Stomach smooth muscle (tissue), 2 donors: Measurements from ENCODE around the gene TBC1D23.

Experiments used
- H3K27ac ChIP-seq: one replicate; pipeline ENCODE4 v1.7.0; 2013; ENCODE audit warnings: mild to moderate bottlenecking, low read length, inconsistent platforms
- H3K27me3 ChIP-seq, 2 donors: one replicate each; pipeline ENCODE4 v1.7.0; 2013; ENCODE audit warnings: low read length in 2 of 2; ENCODE audit not compliant: insufficient read depth in 2 of 2, control insufficient read depth in 1 of 2
- H3K36me3 ChIP-seq, 2 donors: one replicate each; pipeline ENCODE4 v1.7.0; 2013; ENCODE audit warnings: low read length in 2 of 2; ENCODE audit not compliant: control insufficient read depth in 2 of 2, insufficient read depth in 2 of 2
- H3K4me1 ChIP-seq: one replicate; pipeline ENCODE4 v1.7.0; 2013; ENCODE audit warnings: low read length; ENCODE audit not compliant: control insufficient read depth, insufficient read depth
- H3K4me3 ChIP-seq, 2 donors: one replicate each; pipeline ENCODE4 v1.7.0; 2013; ENCODE audit warnings: low read length in 2 of 2
- H3K9ac ChIP-seq, 2 donors: one replicate each; pipeline ENCODE4 v1.7.0; 2013; ENCODE audit warnings: low read length in 2 of 2, mild to moderate bottlenecking in 1 of 2
- H3K9me3 ChIP-seq, 2 donors: one replicate each; pipeline ENCODE4 v1.7.0; 2013; ENCODE audit warnings: low read length in 2 of 2; ENCODE audit not compliant: control insufficient read depth in 2 of 2
- donor health status: healthy.
- donor health status: Pancreatic carcinoma.

TBC1D23 gene

DNA sequence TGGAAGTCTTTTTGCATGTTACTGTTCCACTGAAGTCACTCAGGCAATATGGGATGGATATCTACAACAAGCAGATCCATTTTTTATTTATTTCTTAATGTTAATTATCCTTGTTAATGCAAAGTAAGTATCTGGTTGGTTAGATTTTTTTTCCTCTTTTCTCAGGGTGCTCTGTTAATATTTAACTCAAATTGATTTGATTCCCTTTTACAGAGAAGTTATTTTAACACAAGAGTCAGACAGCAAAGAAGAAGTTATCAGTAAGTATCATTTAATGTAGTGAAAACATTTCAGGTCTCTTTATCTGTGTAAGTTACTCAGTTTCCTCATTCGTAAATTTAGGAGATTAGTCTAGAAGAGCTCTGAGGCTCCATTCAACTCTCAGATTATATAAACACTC is 34.3 kb downstream of the TBC1D23 start:
- Histone ChIP-seq H3K27me3 (no peaks in the 10 kb centered on the region), H3K9me3 (no peaks in the 10 kb centered on the region), H3K9ac (no peak overlapping the region), H3K27ac (no peak overlapping the region), H3K36me3 (peaks cover 14 to 26% of the 10 kb centered on the region in 2 donors), H3K4me3 (no peak overlapping the region), H3K4me1 (no peaks in the 10 kb centered on the region)

DNA sequence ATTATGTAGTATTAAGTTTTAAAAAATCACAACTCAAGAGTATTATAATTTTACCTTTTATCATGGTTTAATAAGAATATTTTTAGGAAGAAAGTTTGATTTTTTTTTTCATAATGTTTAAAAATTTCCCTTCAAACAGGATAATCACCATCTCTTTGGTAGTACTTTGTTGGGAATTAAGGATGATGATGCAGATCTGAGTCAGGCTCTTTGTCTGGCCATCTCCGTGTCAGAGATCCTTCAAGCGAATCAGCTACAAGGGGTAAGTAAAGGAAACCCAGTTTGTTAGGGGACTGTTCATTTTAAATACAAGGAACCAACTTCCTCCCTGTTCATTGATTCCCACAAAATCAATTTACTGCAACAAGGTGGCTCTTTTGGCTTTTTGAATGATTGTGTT is 37.0 kb downstream of the TBC1D23 start:
- Histone ChIP-seq H3K36me3 (peaks cover 4 to 20% of the 10 kb centered on the region in 2 donors), H3K9me3 (no peaks in the 10 kb centered on the region)

DNA sequence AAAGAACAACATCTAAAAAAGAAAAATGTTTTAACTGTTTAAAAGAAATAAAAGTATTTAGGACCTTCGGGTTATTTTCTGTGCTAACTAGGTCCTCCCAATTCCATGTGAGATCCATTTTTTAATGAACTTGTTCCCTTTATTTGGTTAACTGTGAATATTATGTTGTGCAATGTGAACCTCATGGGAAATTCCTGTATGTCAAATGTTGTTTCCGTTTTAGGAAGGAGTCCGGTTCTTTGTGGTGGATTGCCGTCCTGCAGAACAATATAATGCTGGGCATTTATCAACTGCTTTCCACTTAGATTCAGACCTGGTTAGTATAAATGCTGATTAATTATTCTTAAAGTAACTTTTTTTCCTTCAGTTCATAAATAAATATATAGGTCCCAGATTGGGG is 38.2 kb downstream of the TBC1D23 start:
- Histone ChIP-seq H3K27me3 (no peaks in the 10 kb centered on the region), H3K27ac (no peak overlapping the region), H3K4me1 (no peaks in the 10 kb centered on the region), H3K9ac (no peak overlapping the region), H3K36me3 (peaks cover 4 to 18% of the 10 kb centered on the region in 2 donors), H3K9me3 (no peaks in the 10 kb centered on the region), H3K4me3 (no peak overlapping the region)

More for the DNA sequence above, 37.0 kb downstream of the TBC1D23 start:
- no peaks in the 10 kb centered on the region for H3K4me1 ChIP-seq
- no peak overlapping the region for H3K27ac ChIP-seq
- H3K4me3 ChIP-seq, result no peak overlapping the region
- no peak overlapping the region for H3K9ac ChIP-seq
- H3K27me3 ChIP-seq, result no peaks in the 10 kb centered on the region

- no peak overlapping the region for H3K9ac ChIP-seq
- H3K4me3 ChIP-seq, result no peak overlapping the region
- H3K27ac ChIP-seq, result no peak overlapping the region
- no peaks in the 10 kb centered on the region for H3K4me1 ChIP-seq
- H3K27me3 ChIP-seq, result no peaks in the 10 kb centered on the region
- no peaks in the 10 kb centered on the region for H3K9me3 ChIP-seq
- H3K36me3 ChIP-seq, result peaks cover 10 to 15% of the 10 kb centered on the region in 2 donors
These were observed 45.9 kb downstream of the TBC1D23 start for GRCh38 chr3:100306695-100307094.

DNA sequence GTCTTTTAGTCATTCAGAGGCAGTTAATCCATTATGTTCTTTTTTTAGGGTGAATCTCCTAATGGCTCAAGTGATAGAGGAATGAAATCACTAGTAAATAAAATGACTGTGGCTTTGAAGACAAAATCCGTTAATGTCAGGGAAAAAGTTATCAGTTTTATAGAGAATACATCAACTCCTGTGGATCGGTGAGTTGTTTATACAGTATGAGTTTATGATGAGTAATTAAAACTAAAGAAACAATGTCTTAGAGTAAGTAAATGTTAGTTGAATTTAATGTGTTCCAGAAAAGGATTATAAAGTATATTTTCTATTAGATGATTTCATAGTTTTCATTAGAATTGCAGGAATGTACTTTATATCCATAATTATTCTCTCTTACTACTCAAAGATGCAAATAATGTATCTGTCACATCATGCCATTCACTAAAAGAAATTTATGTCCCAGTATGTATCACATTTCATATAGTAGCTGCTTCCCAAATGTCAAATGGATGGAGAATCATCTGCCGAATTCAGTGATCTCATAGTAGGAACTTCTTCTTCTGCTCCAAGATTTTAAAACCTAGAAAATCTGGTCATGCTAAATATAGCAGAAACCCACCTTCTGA is 49.7 kb downstream of the TBC1D23 start:
- Histone ChIP-seq H3K4me1 (no peaks in the 10 kb centered on the region), H3K36me3 (peaks cover 10 to 13% of the 10 kb centered on the region in 2 donors), H3K4me3 (no peak overlapping the region), H3K27ac (no peak overlapping the region), H3K9me3 (no peaks in the 10 kb centered on the region), H3K9ac (no peak overlapping the region), H3K27me3 (no peaks in the 10 kb centered on the region)

DNA sequence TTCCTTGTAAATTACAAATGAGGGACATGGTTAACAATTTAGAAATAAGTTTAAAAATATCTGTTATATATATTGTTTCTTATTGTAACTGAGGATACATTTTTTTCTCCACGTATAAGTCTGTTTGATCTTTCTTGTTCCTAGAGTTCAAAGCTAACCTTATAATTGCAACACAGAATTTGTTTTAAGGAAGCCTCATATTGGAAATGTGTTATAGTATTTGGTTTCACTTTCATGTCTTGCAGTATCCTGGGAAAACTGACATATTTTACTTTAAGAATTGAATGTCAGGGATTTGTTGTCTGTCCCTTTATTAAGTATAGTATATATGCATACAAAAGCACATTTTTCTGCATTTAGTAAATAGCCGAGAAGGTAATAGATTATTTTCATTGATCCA is 50.2 kb downstream of the TBC1D23 start:
- H3K9me3 ChIP-seq, result no peaks in the 10 kb centered on the region
- H3K27me3 ChIP-seq, result no peaks in the 10 kb centered on the region
- no peak overlapping the region for H3K4me3 ChIP-seq
- peaks cover 10 to 13% of the 10 kb centered on the region in 2 donors for H3K36me3 ChIP-seq
- H3K27ac ChIP-seq, result no peak overlapping the region
- H3K9ac ChIP-seq, result no peak overlapping the region
- no peaks in the 10 kb centered on the region for H3K4me1 ChIP-seq

DNA sequence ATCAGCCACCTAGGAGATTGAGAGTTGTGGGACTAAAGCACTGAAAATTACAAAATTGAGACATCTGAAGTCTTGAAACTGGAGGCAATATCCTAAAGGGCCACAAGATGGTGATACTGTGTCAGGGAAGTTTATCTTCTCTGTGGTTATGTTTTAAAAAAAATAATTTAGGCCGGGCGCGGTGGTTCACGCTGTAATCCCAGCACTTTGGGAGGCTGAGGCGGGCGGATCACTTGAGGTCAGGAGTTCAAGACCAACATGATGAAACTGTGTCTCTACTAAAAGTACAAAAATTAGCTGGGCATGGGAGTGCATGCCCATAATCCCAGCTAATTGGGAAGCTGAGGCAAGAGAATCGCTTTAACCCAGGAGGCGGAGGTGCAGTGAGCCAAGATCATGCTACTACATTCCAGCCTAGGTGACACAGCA is 55.9 kb downstream of the TBC1D23 start:
- Histone ChIP-seq H3K9me3 (no peaks in the 10 kb centered on the region), H3K4me3 (no peak overlapping the region), H3K4me1 (no peaks in the 10 kb centered on the region), H3K36me3 (peaks cover 3 to 11% of the 10 kb centered on the region in 2 donors), H3K9ac (peak overlapping the region in 1 of 2 donors; percentile 39), H3K27me3 (no peaks in the 10 kb centered on the region), H3K27ac (no peak overlapping the region)

GRCh38 chr3:100317912-100318311 is 57.1 kb downstream of the TBC1D23 start:
- Histone ChIP-seq H3K27ac (no peak overlapping the region), H3K4me1 (no peaks in the 10 kb centered on the region), H3K36me3 (peaks cover 3 to 11% of the 10 kb centered on the region in 2 donors), H3K4me3 (no peak overlapping the region), H3K9ac (no peak overlapping the region), H3K9me3 (no peaks in the 10 kb centered on the region), H3K27me3 (no peaks in the 10 kb centered on the region)

GRCh38 chr3:100319951-100320350 is 59.2 kb downstream of the TBC1D23 start:
- Histone ChIP-seq H3K36me3 (peaks cover 3 to 11% of the 10 kb centered on the region in 2 donors), H3K9me3 (no peaks in the 10 kb centered on the region), H3K9ac (no peak overlapping the region), H3K27me3 (no peaks in the 10 kb centered on the region), H3K4me3 (no peak overlapping the region), H3K4me1 (no peaks in the 10 kb centered on the region), H3K27ac (no peak overlapping the region)

DNA sequence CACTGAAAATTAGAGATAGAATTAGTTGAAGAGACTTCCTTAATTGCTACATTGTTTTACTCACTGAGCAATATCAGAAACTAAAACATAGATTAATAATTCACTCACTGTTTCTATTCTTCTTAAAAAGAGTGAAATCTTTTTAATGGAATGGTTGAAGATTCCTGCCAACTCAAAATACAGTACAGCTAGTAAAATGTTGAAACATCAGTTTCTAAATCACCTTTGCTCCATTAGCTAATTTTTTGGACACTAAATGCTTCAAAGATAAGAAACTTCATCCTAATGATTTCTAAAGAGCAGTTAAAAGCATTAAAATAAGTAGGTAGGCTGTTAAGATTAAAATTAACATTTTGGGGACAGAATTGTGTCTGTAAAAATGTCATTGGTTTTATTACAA is 63.3 kb downstream of the TBC1D23 start:
- H3K27me3 ChIP-seq, result no peaks in the 10 kb centered on the region
- H3K27ac ChIP-seq, result no peak overlapping the region
- H3K9me3 ChIP-seq, result no peaks in the 10 kb centered on the region
- H3K36me3 ChIP-seq, result peaks cover 5 to 11% of the 10 kb centered on the region in 2 donors
- H3K4me1 ChIP-seq, result no peaks in the 10 kb centered on the region
- no peak overlapping the region for H3K9ac ChIP-seq
- H3K4me3 ChIP-seq, result no peak overlapping the region

GRCh38 chr3:100325827-100326226 is 65.0 kb downstream of the TBC1D23 start:
- H3K36me3 ChIP-seq, result peaks cover 2 to 3% of the 10 kb centered on the region in 2 donors
- H3K9me3 ChIP-seq, result no peaks in the 10 kb centered on the region
- H3K4me1 ChIP-seq, result no peaks in the 10 kb centered on the region
- H3K4me3 ChIP-seq, result no peak overlapping the region
- H3K9ac ChIP-seq, result no peak overlapping the region
- H3K27me3 ChIP-seq, result no peaks in the 10 kb centered on the region
- no peak overlapping the region for H3K27ac ChIP-seq
